ENCODE data around the gene FBF1. TPM values are rescaled to one million over a fixed set of nuclear protein-coding genes. Genes with fewer than 3 reads are reported as not detected.

Gene FBF1
- total and polyA plus RNA-seq, 2 of the 8 experiments (the other 6 are each of a cell fraction or from before 2014, with no cell fraction given) = 8.1 to 13.1 TPM

GRCh38 chr17:75891605-75892555, 49.0 kb downstream of the FBF1 start (continued):
- no peak for TF ChIP-seq JUND (IDR thresholded peaks at IDR 0.05; ENCODE audit: low read length)
